ENCODE data around the gene FSD2.
A peak's percentile ranks its signal among the peaks of the same experiment; 100 is the strongest.
"Not testable (repeated sequence)": the region's sequence is repeated elsewhere in the genome, so short reads cannot be mapped to it uniquely, and the experiment has no call there.

Gene FSD2

GRCh38 chr15:82830427-82831173, 24.7 kb upstream of the FSD2 start:
- DNase-seq = no peak

- no peak for DNase-seq
These were observed 23.4 kb upstream of the FSD2 start for GRCh38 chr15:82829234-82829633.

DNA sequence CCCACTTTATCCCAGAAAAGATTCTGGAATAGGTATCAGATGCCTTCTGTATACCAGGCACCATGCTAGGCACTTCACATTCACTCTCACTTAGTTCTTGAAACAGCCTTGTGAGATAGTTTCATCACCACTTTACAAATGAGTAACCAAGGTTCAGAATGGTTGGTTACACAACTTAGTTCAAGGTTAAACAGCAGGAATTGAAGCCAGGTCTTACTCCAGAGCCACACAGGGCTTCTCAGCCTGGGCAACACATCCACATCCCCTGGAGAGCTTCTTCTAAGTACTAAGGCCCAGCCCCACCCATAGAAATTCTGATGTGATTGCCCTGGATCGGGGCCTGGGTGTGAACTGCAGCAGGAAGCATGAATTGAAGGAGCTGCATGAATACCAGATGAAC, 22.2 kb upstream of the FSD2 start:
- DNase-seq = no peak

DNA sequence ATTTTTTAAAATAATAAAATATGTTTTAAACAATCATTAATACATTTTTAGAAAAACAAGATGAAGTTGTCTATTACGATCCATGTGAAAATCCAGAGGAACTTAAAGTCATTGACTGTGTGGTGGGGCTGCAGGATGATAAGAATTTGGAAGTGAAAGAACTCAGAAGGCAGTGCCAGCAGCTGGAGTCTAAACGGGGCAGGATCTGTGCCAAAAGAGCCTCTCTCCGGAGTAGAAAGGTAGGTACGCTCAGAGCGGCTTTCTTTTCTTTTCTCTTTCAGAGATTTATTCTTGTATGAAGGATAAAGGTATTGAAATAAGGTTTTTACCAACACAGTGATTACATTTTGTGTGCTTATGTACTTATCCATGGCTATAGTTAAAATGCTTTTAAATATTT, 17.2 kb upstream of the FSD2 start:
- no peak for DNase-seq

DNA sequence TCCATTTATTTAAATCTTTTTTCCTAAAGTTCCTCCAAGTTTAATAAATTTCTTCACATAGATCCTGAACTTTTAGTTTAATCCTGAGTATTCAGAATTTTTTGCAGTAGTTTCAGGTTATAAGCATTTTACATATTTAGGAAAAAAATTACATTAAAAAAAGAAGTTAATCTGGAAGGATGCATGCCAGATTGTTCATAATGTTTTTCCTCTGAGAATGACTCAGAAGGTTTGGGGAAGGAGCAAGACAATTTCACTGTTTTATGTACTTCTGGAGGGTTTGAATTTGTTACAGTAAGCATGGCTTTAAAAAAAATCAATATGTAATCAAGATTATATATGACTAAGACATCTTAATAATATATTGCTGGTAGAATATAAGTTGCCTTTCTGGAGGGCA, 16.0 kb upstream of the FSD2 start:
- DNase-seq = not testable (repeated sequence)

DNA sequence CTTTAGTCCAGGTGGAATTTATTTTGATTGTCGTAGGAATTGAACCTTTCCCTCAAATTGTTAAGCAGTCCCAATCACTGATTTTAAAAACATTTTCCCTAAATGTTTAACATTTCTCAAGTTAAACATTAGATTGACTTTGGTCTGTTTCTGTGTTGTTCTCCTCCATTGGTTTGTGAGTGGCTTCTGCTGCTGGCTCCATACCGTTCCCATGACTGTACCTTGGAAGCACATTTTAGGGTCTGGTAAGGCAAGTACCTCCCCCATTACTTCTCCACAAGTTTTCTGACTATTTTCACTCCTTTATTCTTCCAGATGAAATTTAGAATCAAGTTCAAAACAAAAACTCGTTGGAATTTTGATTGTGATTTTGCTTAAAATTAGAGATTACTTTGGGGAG, 15.5 kb upstream of the FSD2 start:
- peak; percentile 49 for DNase-seq

GRCh38 chr15:82820128-82820527, 14.3 kb upstream of the FSD2 start:
- DNase-seq = no peak

DNA sequence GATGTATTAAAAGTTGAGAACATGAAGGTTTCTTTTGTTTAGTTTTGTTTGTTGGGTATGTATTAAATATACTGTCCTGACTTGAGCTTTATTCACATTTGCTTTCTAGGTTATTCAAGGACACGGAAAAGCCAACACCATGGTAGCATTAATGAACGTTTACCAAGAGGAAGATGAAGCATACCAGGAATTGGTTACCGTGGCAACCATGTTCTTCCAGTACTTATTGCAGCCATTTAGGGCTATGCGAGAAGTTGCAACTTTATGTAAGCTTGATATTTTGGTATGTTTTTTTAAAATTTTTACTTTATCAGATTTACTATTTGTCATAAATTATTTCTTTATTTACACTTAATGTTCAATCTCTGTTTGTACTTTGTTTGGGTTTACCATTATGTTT, 7.1 kb upstream of the FSD2 start:
- DNase-seq = no peak

DNA sequence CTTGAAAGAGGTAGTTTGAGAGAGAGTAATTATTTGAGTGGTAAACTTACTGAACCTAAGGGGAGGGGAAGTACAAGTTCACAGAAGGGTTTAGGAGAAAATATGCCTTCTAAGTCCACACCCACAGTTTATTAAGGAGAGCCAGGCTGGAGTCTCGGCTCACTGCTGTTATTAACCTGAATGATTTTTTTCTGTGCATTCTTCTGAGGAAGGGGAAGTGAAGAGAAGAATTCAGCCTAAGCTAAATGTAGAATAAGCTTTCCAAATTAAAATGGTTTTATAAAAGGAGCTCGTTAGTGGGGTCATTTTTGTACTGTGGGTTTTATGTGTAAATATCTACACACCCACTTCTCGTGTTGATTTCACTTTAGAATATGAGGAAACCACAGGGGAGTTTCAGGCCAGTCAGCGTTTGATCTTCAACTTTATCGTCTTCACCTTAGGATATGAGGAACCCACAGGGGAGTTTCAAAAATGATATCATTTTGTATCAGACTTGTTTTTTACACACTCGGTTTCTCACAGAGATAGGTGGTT, 5.1 kb upstream of the FSD2 start:
- no peak for DNase-seq

GRCh38 chr15:82810061-82810889, 4.4 kb upstream of the FSD2 start:
- DNase-seq = peak; percentile 71

GRCh38 chr15:82809308-82810060, 3.6 kb upstream of the FSD2 start, which contains the start of gene WHAMM:
TSS of gene WHAMM (plus strand) at chr15:82809628. CDS start at chr15:82809727, 99 bp downstream.
- peak; percentile 99 for DNase-seq

DNA sequence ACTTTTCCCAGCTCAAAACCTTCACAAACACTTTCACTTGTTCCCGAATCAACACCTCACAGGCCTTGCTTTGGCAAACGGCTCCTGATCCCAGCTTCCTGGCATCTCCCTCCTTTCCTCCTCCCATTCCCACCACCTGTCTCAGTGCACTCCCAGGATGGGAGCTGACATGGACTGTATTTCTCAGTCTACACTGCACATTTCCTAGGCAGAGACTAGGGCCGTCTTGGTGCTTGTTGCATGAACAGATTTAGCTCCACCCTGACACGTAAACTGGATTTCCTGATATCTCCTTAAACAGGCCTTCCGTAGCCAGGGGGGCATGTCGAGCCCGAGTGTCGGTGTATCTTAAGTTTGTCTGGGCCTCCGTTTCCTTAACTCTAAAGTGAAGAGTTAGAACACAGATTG, 2.8 kb upstream of the FSD2 start:
- DNase-seq = no peak

- no peak for DNase-seq
These were observed 2.2 kb upstream of the FSD2 start for GRCh38 chr15:82807920-82808633.

GRCh38 chr15:82804575-82804949, 1.3 kb downstream of the FSD2 start:
- DNase-seq = peak; percentile 15

- DNase-seq = peak; percentile 63
These were observed 1.9 kb downstream of the FSD2 start for GRCh38 chr15:82803793-82804574.

DNA sequence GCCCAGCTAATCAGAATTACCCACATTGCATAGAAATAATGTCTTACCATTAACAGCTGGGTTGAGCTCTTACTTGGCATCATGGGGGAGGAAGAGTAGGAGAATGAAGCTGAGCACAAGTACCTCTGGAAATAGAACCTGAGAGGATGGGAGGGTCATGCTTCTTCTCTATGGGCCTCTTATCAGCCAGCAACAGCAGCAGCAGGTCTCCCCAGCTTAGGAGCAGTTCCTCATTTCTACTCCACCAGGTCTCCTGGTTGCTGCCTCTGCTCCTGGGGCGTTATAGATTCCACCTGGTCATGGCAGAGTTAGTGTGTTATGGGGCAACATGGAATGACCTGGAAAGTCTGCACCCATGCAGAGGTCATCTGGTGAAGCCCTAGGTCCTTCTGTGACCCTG, 3.4 kb downstream of the FSD2 start:
- no peak for DNase-seq

DNA sequence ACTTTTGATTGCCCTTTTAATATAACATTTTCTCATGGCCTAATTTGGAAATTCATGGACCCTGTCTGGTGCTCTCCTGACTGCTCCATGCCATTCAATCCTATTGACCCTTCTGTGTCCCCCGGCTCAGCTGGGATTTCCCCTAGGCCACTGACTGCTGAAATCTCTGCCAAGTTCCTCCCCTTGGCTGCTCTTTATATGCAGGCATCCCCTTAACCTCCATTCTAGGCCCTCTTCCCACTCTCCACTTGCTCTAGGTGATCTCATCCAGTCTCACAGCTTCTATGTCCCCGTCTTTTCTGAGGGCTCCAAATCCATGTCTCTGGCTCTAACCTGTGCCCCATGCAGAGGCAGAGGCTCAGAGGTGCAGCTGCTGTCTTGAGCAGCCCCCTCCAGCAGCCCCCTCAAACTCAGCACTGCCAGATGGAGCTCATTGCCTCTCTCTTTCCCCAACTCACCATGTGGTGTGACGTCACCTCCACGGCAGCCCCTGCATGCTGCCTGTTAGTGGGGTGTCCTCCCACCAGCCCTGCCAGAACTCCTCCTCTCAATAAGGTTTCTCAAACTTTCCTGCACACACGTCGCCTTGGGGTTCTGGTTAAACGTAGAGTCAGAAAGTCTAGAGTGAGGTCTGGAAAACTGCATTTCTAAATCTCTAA, 6.6 kb downstream of the FSD2 start:
- no peak for DNase-seq

DNA sequence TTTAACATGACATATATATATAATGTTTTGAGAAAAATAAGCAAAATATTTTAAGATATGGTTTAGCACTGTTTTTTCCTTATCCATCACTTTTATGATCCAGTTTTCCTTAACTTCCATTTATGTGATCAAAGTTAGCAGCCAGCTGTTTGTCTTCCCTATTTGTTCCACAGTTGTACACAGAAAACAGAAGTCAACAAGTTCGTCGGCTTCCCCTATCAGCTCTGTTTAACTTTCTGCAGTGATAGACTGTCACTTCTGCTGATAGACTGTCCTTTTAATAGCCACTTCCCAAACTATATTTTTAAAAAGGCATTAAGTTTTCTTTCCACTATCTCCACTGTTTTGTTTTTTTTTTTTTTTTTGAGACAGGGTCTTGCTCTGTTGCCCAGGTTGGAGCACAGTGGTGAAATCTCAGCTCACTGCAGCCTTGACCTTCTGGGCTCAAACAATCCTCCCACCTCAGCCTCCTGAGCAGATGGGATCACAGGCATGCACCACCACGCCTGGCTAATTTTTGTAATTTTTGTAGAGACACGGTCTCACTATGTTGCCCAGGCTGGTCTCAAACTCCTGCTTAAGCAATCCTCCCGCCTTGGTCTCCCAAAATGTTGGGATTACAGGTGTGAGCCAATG, 7.2 kb downstream of the FSD2 start:
- no peak for DNase-seq

- no peak for DNase-seq
These were observed 7.8 kb downstream of the FSD2 start for GRCh38 chr15:82798104-82798503.

DNA sequence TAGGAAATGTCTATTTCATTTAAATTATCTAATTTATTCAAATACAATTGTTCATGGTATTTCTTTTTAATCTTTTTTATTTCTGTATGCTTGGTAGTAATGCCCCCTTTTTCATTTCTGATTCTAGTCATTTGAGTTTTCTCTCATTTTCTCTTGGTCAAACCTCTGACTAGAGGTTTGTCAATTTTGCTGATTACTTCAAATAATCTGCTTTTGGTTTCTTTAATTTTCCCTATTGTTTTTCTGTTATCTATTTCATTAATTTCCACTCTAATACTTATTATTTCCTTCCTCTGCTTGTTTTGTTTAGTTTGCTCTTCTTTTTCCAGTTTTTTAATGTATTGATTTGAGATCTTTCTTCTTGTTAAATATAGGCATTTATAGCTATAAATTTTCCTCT, 12.1 kb downstream of the FSD2 start:
- DNase-seq = no peak

Data from fibroblast of skin of scalp (primary cell).